Stimulated activated CD8-positive, alpha-beta memory T cell treated with anti-CD3 and anti-CD28 coated beads, Interleukin-4, amount 100 ng/mL, for 24 hours (primary cell): ENCODE results near the gene PI4KA.
"Not testable (repeated sequence)": the region's sequence is repeated elsewhere in the genome, so short reads cannot be mapped to it uniquely, and the experiment has no call there.

Source experiments
- DNase-seq: peaks from one replicate; pipeline ENCODE4 v3.0.0-alpha.2; 2020; ENCODE audit warnings: low read depth

Gene PI4KA

DNA sequence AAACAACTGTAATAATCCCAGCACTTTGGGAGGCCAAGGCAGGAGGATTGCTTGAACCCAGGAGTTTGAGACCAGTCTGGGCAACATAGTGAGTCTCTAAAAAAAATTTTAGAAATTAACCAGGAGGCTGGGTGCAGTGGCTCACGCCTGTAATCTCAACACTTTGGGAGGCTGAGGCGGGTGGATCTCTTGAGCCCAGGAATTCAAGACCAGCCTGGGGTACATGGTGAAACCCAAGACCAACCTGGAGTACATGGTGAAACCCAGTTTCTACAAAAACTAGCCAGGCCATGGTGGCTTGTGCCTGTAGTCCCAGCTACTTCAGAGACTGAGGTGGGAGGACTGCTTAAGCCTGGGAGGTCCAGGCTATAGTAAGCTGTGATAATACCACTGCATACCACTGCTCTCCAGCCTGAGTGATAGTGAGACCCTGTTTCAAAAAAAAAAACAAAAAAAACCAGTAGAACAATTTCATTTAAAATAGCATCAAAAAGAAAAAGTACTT lies 11.2 kb downstream of the PI4KA start:
- no peak for DNase-seq

DNA sequence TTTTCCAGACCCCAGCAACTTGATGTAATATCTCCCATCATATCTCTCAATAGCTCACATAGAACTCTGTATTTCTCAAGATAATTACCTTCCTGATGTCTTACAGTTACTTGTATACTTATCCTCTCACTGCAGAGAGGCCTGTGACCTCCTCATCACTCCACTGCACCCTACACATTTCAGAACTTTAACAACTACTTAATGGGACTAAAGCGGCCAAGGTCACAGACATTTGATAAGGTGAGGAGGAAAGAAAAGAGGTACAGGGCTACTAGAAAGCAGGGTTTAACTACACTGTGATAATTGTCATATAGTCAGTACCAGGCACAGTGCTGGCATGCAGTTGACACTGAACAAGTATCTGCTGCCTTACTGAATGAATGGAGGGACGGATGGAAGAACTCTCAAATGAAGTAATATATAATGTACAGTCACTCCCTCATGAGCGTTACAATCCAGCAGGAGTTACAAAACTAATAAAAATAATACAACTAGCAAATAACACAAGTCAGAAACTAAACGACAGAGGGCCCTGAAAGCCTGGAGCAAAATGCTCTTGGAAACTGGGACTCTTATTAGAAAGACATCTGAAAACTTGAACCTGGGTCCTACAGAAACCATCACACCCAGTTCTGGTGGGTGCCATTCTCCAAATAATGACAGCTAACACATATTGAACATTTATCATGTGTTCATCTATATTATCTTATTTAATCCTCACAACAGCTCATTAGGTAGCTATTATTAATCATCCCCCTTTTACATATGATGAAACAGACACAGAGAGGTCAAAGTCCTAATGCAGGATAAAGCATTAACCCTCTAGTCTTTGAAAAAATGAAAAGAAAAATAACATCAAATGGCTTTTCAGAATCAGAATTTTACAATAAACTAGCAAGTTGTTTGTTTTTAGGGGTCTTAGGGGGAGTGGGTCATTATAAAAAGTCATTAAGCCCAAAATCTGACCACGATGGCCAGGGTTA lies 14.3 kb downstream of the PI4KA start:
- DNase-seq, result no peak

DNA sequence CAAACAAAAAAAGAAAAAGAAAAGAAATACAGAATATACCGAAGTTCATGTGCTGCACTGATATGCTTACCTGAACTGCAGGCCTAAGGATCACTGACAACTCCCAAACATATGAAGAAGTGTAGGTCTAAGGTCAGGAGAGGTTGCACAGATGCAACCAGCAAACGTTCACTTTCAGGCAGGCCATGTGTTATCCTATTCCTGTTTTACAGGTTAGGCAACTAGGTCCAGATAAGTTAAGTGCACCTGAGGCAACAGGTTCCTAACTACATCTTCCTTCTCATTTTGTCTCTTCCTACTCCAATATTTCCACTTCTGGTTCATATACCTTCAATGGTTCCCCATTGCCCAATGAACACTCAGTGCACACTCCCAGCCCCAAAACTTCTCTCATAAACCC lies 15.1 kb downstream of the PI4KA start:
- no peak for DNase-seq

DNA sequence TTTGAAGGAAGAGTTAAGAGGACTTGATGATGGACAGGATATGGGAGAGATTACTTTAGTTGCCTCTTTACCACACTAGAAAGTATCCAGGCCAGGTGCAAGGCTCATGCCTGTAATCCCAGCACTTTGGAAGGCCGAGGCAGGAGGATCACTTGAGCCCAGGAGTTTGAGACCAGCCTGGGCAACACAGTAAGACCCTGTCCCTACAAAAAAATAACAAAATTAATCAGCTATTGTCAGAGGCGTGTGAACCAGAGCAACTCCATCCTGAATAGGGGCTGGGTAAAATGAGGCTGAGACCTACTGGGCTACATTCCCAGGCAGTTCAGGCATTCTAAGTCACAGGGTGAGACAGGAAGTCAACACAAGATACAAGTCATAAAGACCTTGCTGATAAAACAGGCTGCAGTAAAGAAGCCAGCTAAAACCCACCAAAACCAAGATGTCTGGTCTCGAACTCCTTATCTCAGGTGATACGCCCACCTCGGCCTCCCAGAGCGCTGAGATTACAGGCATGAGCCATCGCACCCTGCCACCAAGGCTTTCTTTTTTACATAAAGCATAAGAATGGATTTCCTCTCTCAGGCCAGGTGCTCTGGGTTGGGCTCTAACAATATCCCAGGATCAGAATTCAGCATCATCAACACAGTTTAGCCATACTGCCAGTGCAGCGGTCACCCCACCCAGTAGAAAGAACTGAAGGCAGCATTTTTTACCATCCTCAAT lies 17.8 kb downstream of the PI4KA start:
- peak; percentile 8 for DNase-seq

DNA sequence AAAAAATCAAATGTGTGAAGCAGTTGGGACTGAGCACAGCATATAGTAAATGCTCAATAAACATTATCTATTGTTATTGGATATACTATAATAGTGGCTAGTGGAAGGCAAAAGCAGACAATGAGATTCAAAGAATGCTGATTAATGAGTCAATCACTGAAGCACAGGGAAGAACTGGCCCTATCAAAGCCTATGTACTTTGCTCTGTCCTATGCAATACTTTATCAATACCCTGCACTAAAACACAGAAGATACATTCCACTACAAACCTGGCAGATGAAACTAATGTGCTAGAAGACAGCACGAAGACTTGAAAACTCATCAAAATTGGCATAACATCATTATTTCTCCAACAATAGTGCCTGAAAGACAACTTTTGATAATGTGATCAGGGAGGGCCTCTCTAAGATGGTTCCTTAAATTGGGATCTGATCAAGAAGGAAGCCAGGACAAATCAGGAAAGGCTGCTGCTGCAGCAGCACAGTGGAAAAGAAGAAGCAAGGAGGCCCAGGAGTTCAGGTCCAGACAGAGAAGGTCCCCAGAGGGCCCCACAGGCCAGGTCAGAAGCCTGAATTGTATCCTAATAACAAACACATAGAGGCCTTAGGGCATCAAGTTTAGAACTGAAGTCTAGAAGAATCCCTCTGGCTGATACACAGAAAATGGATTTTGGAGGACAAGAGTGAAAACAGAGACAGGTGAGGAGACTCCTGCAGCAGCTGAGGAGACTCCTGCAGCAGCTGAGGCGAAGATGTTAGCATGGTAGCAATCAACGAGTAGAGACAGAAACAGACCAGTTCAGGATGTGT lies 18.6 kb downstream of the PI4KA start:
- no peak for DNase-seq

DNA sequence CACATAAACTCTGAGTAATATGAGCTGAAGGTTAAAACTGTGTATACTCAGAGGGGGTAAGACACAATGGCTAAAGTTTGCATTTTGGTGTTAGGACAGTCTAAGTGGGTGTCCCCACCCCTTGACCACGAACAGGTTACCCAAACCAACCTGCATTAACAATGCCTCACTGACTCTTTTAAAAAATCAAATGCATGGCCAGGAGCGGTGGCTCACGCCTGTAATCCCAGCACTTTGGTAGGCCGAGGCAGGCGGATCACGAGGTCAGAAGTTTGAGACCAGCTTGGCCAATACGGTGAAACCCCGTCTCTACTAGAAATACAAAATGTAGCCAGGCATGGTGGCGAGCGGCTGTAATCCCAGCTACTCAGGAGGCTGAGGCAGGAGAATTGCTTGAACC lies 19.3 kb downstream of the PI4KA start:
- DNase-seq, result not testable (repeated sequence)

DNA sequence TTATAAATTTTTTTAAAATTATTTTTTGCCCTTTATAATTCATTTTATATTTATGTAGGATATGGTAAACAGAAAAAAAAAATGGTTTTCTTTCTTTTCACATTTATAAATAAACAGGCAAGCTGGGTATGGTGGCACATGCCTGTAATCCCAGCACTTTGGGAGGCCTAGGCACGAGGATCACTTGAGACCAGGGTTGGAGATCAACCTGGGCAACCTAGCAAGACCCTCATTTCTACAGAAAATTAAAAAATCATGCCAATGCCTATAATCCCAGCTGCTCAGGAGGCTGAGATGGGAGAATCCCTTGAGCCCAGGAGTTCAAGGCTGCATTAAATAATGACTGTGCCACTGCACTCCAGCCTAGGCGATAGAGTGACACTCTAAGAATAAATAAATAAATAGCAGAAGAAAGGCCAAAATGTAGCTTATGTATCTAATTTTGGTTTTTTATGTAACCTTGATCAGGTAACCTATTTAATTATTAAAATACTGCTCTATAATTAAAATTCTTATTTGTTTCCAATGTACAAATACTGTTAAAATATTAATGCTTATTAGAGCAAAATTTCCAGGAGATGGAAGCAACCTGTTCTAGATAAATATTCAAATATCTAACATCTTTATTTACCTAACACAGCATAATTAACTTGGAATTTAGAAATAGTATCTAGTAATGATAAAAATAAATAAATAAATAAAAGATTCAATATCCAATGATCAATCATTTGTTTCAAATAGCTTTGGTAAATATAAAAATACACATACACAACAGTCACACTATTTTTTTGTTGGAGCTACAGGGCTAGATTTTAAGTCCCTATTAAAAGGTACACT lies 21.4 kb downstream of the PI4KA start:
- no peak for DNase-seq

DNA sequence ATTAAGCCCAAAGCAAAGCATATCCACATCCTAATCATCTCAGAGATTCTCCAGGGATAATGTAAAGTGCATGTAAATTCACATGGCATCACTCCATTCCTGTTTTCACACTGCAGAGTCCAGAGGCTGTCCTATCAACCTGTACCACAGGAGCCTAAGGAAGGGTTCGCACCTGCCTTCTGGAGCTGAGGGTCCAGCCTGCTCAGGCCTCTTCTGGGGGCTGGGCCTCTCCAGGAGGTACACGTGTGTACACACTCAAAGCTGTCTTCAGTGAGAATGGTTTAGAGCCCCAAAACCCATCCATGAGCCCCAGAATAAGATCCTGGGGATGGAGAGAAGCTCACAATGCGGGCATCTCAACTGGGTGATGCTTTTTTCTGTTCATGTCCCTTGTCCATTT lies 23.9 kb downstream of the PI4KA start:
- no peak for DNase-seq

DNA sequence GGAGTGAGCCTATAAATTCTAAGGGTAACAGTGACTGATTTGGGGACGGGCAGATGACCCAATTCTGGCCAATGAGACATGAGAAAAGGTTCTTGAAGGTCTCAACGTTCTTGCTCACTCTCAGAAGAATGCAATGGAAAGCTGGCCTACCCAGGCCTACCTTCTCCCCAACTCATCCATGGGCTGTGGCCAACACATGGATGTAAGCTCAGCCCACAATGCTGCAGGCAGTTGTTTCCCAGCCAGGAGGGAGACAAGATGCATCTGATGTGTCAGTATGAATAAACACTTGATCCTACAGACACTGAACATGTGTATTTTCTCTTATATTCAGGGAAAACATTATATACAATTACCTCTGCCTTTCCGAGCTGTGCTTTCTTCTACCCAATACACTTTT lies 24.4 kb downstream of the PI4KA start:
- DNase-seq, result no peak

DNA sequence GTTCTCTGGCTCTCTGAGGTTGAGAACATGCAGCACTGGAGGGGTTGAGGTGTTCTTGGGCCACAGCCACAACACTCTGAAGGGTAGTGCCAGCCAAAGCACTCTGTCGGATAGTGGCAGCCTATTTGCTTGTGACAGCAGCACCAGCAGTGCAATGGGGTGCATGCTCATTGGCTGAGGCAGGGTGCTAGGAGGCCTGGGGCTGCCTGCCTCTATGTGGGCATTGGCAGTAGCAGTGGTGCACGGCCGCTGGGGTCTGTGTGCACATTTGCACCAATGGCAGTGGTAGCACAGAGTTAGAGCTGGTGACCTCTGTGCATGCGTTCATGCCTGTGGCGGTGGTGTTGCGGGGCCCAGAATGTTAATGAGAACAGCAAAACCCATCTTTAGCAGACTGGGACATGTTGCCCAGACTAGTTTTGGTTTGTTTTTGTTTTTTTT lies 25.4 kb downstream of the PI4KA start:
- no peak for DNase-seq

DNA sequence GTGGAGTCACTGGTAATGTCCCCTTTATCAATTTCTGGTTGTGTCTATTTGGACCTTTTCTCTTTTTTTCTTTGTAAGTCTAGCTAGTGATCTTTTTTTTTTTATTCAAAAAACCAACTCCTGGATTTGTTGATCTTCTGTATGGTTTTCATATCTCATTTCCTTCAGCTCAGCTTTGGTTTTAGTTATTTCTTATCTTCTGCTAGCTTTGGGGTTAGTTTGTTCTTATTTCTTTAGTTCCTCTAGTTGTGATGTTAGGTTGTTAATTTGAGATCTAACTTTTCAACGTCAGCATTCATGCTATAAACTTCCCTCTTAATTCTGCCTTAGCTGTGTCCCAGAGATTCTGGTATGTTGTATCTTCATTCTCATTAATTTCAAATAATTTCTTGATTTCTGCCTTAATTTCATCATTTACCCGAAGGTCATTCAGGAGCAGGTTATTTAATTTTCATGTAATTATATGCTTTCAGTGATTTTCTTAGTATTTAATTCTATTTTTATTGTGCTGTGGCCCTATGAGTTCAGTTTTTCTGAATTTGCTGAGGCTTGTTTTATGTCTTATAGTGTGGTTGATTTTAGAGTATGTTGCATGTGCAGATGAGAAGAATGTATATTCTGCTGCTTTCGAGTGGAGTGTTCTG lies 29.0 kb downstream of the PI4KA start:
- DNase-seq, result no peak

DNA sequence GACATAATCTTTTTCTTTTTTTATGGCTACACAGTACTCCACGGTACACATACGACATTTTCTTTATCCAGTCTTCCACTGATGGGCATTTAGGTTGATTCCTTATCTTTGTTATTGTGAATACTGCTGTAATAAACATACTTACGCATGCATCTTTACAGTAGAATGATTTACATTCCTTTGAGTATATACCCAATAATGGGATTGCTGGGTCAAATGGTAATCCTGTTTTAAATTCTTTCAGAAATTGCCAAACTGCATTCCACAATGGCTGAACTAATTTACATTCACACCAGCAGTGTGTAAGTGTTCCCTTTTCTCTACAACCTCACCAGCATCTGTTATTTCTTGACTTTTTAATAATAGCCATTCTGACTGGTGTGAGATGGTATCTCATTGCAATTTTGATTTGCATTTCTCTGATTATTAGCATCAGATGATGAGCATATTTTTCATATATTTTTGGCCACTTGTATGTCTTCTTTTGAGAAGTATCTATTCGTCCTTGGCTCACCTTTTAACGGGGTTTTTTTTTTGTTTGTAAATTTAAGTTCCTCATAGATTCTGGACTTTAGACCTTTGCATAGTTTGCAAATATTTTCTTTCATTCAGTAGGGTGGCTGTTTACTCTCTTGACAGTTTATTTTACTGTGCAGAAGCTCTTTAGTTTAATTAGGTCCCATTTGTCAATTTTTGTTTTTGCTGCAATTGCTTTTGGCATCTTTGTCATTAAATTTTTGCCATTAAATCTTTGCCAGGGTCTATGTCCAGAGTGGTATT lies 32.0 kb downstream of the PI4KA start:
- DNase-seq, result not testable (repeated sequence)

DNA sequence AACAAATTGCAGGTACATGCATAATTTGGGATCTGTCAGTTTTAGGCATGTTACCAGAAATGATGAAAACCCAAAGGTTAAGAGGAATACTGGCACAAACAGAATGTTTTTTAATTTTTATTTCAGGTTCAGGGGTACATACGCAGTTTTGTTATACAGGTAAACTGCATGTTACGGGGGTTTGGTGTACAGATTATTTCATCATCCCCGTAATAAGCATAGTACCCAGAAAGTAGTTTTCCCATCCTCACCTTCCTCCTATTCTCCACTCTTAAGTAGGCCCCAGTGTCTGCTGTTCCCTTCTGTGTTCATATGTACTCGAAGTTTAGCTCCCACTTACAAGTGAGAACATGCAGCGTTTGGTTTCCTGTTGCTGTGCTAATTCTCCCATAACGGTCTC lies 33.0 kb downstream of the PI4KA start:
- no peak for DNase-seq

DNA sequence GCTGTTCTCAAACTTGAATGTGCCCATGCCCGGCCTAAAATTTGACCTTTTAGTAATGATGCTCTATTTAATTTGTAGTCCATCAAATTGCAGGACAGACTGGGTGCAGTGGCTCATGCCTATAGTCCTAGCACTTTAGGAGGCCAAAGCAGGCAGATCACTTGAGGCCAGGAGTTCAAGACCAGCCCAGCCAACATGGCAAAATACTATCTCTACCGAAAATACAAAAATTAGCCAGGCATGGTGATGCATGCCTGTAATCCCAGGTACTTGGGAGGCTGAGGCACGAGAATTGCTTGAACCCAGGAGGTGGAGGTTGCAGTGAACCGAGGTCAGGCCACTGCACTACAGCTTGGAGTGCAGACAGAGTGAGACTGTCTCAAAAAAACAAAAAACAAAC lies 33.4 kb downstream of the PI4KA start:
- not testable (repeated sequence) for DNase-seq

DNA sequence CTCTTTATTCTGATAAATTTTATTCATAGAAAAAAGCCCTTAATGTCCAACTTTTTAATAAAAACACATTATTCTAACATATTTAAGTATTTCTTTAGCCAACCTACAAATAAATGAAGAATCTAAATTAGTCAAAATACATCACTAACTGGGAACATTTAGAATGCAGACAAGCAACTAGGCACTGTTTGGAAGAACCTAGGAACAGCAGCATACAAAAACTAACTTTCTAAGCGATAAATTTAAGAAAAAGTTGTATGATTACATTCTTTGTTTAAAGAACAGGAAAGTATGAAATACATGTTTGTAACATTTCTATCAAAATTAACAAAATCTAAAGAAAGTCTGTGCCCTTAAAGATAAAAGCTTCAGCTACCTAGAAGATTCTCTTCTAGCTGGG lies 35.3 kb downstream of the PI4KA start:
- no peak for DNase-seq

DNA sequence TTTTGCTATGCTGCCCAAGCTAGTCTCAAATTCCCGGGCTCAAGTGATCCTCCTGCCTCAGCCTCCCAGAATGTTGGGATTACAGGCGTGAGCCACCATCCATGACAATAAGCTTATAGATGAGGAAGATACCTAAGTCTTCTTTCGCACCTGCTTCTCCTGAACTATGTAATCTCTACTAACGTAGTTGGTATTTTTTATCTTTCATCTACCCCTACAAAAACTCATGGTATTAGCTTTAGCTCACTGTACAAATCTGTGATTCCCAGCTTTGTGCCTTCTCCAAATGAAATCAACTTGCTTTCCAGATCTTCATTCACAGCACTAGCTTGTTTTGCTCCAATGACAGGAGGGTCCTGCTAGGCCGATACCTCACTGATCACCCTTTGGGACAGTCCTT lies 36.4 kb downstream of the PI4KA start:
- no peak for DNase-seq

DNA sequence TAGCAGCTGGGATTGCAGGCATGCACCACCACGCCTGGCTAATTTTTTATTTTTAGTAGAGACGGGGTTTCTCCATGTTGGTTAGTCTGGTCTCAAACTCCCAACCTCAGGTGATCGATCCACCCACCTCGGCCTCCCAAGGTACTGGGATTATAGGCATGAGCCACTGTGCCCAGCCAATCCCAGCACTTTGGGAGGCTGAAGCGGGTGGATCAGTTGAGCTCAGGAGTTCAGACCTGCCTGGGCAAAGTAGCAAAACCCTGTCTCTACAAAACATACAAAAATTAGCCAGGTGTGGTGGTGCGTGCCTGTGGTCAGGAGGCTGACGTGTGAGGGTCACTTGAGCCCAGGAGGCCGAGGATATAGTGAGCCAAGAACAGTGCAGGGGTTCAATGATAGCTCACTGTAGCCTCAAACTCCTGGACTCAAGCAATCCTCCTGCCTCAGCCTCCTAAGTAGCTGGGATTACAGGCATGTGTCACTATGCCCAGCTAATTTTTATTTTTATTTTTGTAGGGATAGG lies 36.8 kb downstream of the PI4KA start:
- DNase-seq, result not testable (repeated sequence)

DNA sequence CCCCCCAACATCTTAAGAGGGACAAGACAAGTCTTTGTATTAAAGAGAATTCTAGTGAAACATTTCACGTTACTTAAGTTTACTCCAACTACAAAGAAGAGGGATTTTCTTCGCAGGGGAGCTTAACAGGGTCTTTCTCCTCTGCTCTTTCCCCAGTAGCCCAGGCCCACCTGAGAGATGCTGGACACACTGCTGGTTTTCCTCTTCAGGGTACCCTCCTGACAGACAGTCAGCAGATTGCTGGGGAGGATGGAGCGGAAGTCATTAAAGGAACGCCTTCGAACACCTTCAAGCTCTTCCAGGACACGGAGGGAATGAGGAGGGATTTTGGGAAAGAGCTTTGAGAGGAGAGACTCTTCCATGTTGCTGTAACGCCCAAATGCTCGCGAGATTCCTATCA lies 39.1 kb downstream of the PI4KA start:
- DNase-seq, result no peak

DNA sequence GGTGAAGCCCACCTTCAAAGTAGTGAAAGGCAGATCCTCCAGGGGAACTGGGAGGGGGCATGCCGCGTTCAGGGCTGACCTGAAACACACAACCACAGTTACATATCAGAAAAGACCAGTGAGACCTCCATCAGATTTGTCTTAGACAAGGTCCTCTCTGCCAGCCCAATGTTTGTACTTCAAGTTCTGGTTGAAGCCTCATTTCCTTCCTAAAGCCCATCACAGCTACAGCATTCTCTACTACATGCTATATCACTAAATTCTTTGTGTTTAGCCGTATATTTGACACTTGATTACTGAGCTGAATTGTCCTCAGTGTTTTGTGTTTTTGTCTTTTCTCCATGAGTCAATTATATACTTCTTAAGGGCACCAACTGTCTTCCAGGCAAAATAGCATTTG lies 40.1 kb downstream of the PI4KA start:
- DNase-seq, result no peak

DNA sequence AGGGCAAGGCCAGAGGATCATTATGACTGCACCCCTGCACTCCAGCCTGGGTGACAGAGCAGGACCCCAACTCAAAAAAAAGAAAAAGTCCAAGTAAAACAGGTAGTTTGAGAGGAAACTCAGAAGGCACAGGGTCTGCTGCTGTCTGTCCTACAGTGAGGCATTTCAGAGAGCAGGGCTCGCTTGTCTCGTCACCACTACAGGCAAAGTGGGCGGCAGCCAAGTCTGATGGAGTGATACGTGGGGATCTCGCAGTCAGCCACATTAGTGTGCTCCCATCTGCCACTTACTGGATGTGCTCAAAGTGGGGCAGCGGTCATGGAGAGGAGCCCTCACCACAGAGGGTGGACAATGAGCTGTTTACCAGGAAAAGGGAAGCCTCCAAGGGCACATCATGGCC lies 42.1 kb downstream of the PI4KA start:
- DNase-seq, result no peak
